Stimulated activated CD4-positive, alpha-beta T cell treated with anti-CD3 and anti-CD28 coated beads, TNF-alpha, amount 100 ng/mL, for 24 hours (primary cell): ENCODE results near the gene KANSL1.

ENCODE experiments used
- DNase-seq, 3 experiments: peaks; one replicate each; pipeline ENCODE4 v3.0.0-alpha.2; 2020; ENCODE audit warnings: low read depth in 3 of 3

Gene KANSL1

DNA sequence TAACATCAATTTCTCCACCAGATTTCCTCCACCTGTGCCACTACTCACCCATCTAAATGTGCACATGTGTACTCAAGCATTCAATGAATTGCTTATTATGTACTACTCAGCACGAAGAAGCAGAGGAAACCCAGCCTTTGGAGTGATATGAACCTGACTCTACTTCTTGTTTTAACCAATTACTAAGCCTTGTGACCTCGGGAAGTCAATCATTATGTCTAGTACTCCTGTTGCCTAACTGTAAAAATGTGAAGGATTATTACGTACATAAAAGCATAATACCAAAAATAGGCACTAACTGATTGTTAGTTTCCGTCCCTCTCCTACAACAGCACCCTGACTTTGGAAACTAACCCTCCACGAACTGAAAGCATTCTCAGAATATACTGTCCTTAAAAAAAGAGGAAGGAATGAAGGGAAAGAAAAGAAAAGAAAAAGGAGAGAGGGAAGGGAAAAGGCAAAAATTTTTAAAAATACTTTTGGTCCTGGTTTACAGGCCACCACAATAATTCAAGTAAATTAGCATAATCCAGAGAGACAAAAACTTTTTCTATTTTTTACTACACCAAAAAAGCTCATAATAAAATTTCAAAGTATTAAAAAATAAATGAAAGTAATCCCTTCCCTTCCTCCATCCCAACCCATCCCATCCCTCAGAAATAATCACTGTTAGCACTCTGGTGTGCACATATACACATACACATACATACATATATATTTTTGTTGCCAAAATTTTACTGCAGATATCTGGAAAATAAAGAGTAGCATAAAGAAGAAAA is 53.6 kb downstream of the KANSL1 start:
- no peak for DNase-seq

DNA sequence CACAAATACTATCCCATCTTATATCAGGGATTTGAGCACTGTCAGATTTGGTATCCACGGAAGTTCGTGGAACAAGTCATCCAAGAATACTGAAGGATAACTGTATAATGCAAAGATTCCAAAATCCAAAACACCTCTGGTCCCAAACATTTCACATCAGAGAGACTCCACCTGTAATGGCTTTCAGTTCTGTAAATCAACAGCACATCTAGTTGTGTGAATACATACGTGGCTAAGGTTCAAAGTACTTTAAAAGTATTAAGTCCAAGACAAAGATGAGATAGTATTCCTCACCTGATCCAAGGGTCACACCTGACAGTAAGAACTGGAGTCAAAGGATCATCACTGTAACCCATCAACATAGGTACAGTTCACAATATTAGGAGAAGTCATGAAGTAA is 54.8 kb downstream of the KANSL1 start:
- no peak for DNase-seq

DNA sequence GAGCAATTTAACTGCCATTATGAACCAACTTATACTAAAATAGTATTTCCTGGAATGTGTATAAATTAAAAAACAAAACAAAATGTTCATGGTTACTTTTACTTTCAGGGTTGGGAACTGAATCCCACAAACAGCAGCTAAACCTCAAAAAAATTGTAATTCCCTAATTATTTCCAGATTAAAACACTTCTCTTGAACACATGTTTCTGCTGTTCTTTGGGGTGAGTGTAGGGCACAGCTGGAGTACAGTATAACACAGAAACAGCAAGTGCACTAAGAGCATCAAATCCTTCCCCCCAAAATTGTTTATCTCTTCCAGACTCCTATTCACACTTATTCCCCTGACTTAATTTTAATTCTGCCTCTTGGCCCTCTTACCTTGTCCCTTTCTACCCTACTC is 56.4 kb downstream of the KANSL1 start:
- no peak for DNase-seq

DNA sequence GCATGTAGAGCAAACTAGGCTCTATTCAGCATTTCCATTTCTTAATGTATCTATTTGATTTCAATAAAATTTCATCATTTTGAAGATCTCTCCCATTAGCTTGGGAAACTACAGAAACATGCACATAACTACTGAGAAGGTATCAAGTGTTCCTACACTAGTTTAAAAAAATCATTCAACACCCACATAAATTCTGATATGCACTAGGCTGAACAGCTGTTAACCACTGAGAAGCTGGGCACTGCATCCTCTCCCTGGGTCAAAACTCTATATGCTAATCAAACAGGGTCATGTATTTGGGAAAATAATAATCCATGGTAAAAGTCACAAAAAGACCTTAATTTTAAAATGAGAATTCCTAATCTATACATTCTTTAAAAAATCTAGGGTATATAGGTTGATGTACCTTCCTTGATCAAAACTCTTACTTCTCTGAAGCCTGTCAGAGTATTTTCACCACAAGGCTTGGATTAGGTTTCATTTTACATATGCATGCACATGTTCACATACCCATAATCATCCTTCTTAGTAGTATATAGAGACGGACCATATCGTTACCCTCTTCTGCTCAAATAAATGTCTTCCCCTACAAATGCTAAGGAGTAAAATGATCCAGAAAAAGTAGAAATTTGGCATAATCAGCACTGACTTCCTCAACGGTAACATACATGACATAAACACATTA is 57.2 kb downstream of the KANSL1 start:
- no peak for DNase-seq

DNA sequence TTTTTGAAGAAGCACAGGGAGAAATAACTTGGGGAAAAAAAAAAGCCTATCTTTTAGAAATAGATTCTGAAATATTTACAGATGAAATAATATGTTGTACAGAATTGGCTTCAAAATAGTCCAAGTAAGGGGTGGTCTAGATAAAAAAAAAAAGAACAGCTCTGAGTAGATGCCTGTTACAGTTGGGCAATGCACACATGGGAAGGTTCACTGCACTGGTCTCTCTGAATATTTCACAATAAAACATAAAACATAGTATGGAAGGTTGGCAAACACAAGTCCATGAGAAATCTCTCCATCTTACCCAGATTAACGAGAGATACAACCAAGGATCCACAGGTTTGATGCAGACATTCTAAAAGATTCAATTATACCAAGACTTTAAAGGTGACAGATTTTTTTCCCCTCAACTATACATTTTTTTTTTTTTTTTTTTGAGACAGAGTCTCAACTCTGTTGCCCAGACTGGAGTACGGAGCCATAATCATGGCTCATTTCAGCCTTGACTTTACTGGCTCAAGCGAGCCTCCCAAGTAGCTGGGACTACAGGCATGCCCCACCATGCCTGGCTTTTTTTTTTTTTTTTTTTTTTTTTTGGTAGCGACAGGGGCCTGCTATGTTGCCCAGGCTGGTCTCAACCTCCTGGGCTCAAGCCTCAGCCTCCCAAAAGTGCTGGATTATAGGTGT is 58.0 kb downstream of the KANSL1 start:
- DNase-seq = no peak

DNA sequence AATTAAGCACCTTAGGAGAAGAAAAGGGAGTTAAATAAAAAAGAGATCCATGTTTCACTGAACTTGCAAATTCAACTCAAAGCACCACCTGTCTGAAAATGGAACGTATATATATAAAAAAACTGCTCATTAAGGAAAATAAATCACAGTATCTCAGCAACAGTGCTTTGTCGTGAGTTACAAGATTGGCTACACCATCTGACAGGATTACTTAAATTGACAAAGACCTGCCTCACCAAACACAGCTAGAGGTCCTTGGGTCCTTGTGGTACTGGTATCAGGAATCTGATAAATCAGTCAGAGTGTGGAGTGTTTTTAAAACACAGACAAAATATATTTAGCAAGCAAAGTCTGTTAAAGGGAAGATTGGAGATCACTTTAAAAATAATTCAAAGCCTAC is 63.9 kb downstream of the KANSL1 start:
- no peak for DNase-seq

DNA sequence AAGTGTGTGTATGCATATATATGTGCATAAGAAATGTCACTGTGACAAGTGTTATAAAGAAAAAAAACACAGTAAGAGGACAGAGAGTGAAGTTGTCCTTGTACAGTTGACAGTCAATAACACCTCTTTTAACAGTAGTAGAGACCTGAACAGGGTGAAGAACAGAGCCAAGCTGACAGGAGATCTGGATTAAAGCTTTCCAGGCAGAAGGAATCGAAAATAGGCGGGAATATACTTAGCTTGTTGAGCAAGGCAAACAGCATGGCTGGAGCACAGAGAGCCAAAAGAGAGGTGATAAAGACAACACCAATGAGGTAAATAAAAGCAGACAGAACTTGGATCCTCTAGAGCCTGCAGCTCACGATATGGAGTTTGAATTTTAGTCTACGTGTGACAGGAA is 64.8 kb downstream of the KANSL1 start:
- DNase-seq = no peak

DNA sequence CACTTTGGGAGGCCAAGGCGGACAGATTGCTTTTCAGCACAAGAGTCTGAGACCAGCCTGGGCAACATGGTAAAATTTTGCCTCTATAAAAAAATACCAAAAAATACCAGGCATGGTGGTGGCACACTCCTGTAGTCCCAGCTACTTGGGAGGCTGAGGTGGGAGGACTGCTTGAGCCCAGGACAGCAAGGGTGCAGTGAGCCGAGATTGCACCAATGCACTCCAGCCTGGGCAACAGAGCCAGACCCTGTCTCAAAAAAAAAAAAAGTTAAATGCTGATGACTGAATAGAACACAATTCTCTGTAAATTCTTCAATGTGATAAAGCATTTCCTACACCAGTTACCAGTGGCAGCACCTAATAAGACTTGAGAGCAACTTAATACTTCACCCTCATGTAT is 65.7 kb downstream of the KANSL1 start:
- DNase-seq = no peak

DNA sequence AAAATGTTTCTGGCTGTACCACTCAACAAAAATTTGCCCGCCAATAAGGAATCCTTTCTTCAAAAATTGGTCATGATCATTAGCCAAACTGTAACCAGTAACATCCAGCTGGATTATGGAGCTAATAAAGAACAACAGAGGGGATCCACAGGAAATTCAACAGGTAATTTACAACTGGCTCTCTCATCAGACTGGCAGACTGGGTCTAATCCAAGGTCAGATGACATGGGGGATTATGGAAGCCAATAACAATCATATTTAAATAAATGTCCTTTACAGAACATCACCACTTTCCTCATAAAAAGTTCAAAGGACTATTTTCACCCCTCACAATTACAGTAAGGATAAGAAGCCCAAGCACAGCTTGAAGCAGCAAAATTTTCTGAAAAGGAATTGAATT is 66.4 kb downstream of the KANSL1 start:
- DNase-seq = no peak

DNA sequence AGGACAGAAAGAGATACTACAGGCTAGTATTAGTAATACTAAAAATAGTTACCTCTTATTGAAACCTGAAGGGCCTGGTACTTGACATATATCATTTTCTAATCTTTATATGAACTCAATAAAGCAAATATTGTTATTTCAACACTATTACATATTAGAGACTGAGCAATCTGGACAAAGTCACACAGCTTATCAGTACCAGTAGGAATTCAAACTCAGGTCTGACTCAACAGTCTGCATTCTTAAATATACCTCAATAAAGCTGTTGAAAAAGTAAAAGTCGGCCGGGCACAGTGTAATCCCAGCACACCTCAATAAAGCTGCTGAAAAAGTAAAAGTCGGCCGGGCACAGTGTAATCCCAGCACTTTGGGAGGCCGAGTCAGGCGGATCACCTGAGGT is 67.4 kb downstream of the KANSL1 start:
- DNase-seq = no peak

DNA sequence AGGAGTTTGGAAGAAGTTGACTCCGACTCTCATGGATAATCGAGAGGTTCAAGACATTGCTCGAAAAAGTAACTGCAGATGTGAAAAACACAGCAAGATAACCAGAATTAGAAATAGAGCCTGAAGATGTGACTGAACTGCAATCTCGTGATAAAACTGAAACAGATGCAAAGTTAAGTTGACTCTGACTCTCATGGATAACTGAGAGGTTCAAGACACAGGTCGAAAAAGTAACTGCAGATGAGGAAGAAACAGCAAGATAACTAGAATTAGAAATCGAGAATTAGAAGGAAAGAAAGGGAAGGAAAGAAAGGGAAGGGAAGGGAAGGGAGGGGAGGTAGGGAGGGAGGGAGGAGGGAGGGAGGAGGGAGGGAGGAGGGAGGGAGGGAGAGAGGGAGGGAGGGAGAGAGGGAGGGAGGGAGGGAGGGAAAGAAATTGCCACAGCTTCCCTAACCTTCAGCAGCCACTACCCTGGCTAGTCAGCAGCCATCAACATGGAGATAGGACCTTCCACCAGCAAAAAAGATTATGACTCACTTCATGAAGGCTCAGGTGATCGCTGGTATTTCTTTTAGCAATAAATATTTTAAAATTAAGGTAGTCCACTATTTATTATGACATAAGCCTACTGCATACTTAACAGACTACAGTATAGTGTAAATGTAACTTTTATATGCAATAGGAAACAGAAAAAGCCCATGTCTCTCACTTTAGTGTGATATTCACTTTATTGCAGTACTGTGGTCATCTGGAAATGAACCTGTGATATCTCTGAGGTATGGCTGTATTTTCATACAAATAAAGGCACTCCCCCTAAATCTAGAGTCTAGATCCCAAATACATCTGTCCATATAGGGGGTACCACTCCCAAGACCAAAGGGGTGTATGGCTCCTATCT is 68.3 kb downstream of the KANSL1 start:
- DNase-seq = no peak

DNA sequence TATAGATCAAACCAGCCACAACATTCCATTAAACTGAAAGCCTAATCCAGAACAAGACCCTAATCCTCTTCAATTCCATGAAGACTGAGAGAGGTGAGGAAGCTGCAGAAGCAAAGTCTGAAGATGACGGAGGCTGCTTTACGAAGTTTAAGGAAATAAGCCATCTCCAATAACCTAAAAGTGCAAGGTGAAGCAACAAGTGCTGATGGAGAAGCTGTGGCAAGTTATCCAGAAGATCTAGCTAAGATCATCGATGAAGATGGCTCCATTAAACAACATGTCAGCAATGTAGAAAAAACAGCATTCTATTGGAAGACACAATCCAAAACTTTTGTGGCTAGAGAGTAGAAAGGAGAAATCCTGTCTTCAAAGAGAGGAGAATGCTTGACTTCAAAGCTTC is 69.6 kb downstream of the KANSL1 start:
- DNase-seq = no peak

DNA sequence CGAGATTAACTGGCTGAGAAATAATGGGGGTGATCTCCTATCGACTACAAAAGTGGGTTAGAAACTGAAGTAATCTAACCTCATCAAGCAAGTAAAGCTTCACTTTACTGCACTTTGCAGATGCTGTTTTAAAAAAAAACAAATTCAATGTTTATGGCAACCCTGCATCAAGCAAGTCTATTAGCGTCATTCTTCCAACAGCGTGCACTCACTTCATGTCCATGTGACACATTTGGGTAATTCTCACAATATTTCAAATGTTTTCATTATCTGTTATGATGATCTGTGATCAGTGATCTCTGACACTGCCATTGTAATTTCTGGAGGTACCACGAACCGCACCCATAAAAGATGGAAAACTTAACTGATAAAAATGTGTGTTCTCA is 70.8 kb downstream of the KANSL1 start:
- DNase-seq = no peak

DNA sequence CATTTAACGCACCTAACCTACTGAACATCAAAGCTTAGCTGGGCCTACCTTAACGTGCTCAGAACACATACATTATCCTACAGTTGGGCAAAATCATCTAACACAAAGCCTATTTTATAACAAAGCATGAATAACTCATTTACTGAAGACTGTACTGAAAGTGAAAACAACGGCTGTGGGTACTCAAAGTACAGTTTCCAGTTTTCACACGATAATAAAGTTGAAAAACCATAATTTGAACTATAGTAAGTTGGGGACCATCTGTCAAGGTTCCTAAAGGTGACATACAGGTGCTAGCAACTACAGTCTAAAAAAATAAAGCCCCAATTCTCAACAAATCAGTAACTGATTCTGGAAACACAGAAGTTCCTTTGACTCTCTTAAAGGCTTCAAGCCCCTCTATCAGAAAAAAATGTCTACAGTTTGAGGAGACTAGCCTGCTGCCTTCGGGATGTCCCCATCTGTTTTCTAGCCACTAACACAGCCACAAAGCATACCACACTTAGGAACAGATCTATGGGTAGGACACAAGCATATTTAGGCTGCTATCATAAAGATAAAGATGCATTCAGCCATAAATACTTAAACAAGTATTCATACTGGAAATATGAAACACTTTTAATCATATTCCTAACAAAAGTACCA is 71.3 kb downstream of the KANSL1 start:
- DNase-seq = no peak

DNA sequence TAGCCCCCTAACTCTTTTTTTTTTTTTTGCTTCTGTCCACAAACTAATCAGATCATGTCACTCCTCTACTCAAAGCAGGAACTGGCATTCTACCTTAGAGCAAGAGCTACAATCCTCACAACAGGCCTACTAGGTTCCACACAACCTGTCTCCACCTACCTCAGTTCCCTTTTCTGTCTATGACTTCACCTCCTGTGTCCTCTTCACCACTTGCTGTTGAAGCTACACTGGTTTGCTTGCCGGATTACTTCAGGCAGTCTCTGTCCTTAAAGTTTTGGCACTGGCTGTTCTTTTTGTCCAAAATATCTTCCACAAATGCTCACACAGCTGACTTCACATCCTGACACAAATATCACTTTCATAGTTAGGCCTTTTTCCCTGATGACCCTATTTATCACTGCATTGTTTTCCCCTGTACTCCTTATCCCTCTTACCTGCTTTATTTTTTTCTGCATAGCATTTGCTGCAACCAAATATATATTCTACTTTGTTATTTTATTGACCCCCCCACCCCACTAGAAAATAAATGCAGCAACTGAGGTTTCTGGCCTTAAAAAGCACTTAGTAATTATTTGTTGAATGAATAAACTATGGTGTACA is 72.0 kb downstream of the KANSL1 start:
- DNase-seq = no peak

DNA sequence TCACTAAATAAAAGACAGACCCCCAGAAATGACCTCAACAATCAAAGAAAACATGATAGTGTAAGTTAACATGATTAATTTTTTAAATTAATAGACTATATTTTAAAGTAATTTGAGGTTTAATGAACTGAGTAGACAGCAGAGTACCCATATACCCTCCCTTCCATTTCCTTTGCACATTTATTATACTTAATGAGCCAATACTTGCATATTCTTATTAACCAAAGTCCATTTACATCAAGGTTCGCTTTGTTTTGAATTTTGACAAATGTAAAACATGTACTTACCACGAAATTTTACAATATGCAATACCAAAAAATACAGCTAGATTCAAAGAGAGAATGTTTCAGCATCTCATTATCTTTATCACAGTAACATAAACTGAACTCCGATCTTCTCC is 72.7 kb downstream of the KANSL1 start:
- no peak for DNase-seq

DNA sequence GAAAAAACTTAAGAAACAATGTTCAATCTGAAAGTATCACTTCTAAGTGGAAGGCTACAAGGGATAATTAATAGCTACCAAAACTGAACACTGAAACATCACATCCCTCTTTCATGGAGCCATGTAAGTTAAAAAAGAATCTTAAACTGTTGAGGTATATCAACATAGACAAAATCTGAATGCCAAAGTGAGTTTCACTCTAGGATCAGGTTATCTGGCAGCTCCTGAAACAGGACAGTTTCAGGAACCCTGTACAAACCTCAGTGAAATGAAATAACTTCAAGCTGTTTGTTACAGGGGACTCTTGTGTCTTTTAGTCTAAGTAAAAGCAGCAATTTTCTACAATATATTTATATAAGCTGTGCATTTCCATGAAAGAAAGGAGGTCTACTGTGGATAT is 73.2 kb downstream of the KANSL1 start:
- DNase-seq = no peak

DNA sequence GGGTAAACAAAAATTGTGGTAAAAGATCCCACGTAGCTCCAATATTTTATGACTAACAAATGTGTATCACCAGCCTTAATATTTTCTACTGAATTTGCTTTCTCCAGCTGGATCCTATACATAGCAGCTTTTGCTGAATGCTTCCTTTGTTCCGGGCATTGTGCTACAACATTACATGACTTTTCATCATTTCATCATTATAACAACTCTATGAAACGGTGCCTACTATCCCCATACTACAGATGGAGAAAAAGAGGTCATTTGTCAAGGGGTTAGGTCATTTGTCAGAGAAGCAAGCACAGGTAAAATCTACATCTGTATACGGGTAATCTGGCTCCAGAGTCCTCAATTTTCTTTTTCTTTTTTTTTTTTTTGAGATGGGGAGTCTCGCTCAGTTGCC is 74.3 kb downstream of the KANSL1 start:
- no peak for DNase-seq

DNA sequence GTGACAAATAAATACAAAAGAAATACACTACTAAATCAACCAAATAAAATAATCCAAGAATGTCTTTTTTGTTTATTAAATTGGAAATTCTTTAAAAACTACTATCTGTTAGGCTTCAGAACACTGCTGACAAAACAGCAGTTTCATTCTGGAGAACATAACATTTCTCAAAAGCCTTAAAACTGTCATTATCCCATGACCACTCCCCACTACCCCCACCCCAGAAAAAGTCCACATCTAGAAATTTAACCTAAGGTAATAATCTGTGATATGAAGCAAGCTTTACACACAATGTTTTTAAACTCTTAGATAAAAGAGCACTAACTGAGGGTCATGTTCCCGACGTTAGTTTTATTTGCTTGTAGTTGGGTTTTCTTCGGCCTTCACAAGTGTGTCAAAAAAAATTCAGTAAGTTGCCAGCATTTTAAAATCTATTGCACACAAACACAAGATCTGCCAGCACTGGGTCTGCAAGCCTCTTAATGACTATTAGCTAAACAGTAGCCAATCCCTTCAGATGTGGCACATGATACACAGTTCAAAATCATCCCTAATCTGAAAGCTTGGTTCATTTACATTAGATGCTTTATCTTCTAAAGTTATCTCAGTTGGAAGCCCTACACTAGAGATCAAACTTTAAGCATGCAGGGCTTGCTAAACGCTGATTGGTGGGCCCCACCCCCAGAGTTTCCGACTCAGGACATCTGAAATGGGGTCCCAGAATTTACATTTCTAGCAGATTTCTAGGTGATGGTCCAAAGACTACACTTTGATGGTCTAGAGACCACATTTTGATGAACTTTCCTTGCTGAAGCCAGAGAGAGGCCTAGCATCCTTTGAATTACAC is 75.2 kb downstream of the KANSL1 start:
- no peak for DNase-seq

DNA sequence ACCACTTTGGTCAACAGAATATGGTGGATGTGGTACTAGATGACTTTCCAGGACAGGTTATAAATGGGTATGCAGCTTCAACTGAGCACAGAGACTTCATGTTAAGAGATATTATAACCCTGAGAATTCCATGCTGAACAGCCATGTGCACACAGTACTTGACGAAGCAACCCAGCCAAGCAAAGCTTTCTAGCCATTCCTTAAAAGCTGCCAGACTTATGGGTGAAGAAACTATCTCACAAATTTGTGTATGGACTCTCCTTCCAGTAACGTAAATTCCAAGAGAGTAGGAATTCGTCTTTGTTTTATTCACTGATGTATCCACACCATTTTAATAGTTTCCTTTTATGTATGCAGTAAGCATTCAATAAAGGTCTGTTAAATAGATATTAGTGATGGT is 76.1 kb downstream of the KANSL1 start:
- no peak for DNase-seq
